ENCODE results near the gene POLN.

Gene POLN

GRCh38 chr4:2104556-2105345, 137.2 kb downstream of the POLN start:
- Histone ChIP-seq H3K27ac (ENCODE audit: low read depth, low read length) (no peak overlapping the region), H3K36me3 (ENCODE audit: control insufficient read depth, insufficient read depth, low read length) (no peaks in the 10 kb centered on the region), H3K4me1 (ENCODE audit: control insufficient read depth, insufficient read depth, low read length) (no peaks in the 10 kb centered on the region), H3K27me3 (ENCODE audit: control insufficient read depth, insufficient read depth, low read length) (no peaks in the 10 kb centered on the region), H3K9ac (ENCODE audit: low read length) (no peak overlapping the region), H3K4me3 (ENCODE audit: low read length) (no peak overlapping the region)

DNA sequence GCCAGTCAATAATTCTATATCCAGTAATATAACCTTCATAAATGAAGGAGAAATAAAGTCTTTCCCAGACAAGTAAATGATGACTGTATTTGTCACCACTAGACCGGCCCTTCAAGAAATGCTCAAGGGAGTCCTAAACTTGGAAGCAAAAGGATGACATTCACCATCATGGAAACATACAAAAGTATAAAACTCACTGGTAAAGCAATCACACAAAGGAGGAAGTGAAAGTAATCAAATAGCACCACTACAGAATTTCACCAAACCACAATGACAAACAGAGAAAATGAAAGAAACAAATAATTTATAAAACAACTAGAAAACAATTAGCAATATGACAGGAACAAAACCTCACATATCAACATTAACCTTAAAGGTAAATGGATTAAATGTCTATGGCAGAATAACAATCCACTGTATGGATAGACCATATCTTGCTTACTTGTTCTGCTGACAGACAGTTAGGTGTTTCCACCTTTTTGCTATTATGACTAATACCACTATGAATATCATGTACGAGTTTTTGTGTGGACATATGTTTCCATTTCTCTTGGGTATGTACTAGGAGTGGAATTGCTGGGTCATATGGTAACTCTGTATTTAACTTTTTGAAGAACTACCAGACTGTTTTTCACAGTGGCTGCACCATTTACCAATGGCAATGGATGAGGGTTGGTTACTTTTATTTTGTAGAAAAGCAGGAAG, 137.9 kb downstream of the POLN start:
- H3K9ac ChIP-seq (ENCODE audit: low read length): no peak overlapping the region
- H3K36me3 ChIP-seq (ENCODE audit: control insufficient read depth, insufficient read depth, low read length): no peaks in the 10 kb centered on the region
- no peak overlapping the region for H3K27ac ChIP-seq (ENCODE audit: low read depth, low read length)
- no peaks in the 10 kb centered on the region for H3K4me1 ChIP-seq (ENCODE audit: control insufficient read depth, insufficient read depth, low read length)
- no peak overlapping the region for H3K4me3 ChIP-seq (ENCODE audit: low read length)
- no peaks in the 10 kb centered on the region for H3K27me3 ChIP-seq (ENCODE audit: control insufficient read depth, insufficient read depth, low read length)

- Histone ChIP-seq H3K9ac (ENCODE audit: low read length) (no peak overlapping the region), H3K4me3 (ENCODE audit: low read length) (no peak overlapping the region), H3K27me3 (ENCODE audit: control insufficient read depth, insufficient read depth, low read length) (no peaks in the 10 kb centered on the region), H3K4me1 (ENCODE audit: control insufficient read depth, insufficient read depth, low read length) (no peaks in the 10 kb centered on the region), H3K27ac (ENCODE audit: low read depth, low read length) (no peak overlapping the region), H3K36me3 (ENCODE audit: control insufficient read depth, insufficient read depth, low read length) (no peaks in the 10 kb centered on the region)
Observed at GRCh38 chr4:2103127-2103842, 138.6 kb downstream of the POLN start.

DNA sequence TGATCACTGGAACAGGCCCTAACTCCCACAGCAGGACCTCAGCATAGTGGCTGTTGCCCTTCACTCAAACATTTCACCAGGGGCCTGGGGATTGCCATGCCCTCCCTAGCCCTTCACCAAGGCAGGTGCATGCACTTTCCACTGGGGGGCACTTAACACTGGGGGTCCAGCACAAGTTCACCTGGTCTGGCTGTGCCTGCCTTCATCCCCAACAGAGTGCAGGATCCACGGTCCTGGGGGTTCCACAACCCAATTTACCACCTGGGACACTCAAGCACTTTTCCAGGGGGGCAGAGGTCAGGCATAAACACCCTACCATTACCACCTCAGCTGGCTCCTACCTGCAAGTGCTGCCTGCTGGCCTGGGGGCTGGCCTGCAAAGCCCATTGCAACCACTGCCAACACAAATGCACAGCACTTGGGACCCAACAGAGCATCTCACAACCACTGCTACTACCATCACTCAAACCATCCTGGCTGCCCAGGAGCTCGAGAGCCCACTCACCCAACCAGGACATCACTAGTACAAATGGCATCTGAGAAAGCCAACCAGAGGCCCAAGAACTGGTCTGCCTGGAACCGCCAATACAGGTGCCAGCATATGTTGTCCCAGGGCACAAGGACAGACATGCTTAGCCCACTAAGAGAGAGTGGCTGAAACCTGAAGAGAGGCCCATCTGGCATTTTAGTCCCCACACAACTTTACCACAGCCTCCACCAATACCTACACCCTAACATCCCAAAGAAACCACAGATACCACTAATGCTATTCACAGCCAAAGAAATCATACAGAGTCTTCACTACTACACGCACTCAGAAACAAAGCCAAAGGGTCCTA, 139.7 kb downstream of the POLN start:
- no peaks in the 10 kb centered on the region for H3K36me3 ChIP-seq (ENCODE audit: control insufficient read depth, insufficient read depth, low read length)

GRCh38 chr4:2101346-2102044, 140.4 kb downstream of the POLN start:
- no peaks in the 10 kb centered on the region for H3K36me3 ChIP-seq (ENCODE audit: control insufficient read depth, insufficient read depth, low read length)
- no peaks in the 10 kb centered on the region for H3K27me3 ChIP-seq (ENCODE audit: control insufficient read depth, insufficient read depth, low read length)
- H3K4me3 ChIP-seq (ENCODE audit: low read length): no peak overlapping the region
- H3K9ac ChIP-seq (ENCODE audit: low read length): no peak overlapping the region
- H3K4me1 ChIP-seq (ENCODE audit: control insufficient read depth, insufficient read depth, low read length): no peaks in the 10 kb centered on the region
- no peak overlapping the region for H3K27ac ChIP-seq (ENCODE audit: low read depth, low read length)

More for the DNA sequence above, 139.7 kb downstream of the POLN start:
- no peak overlapping the region for H3K4me3 ChIP-seq (ENCODE audit: low read length)
- no peak overlapping the region for H3K9ac ChIP-seq (ENCODE audit: low read length)
- no peak overlapping the region for H3K27ac ChIP-seq (ENCODE audit: low read depth, low read length)
- no peaks in the 10 kb centered on the region for H3K4me1 ChIP-seq (ENCODE audit: control insufficient read depth, insufficient read depth, low read length)
- H3K27me3 ChIP-seq (ENCODE audit: control insufficient read depth, insufficient read depth, low read length): no peaks in the 10 kb centered on the region

GRCh38 chr4:2096073-2096609, 145.8 kb downstream of the POLN start:
- Histone ChIP-seq H3K27ac (ENCODE audit: low read depth, low read length) (no peak overlapping the region), H3K27me3 (ENCODE audit: control insufficient read depth, insufficient read depth, low read length) (no peaks in the 10 kb centered on the region), H3K4me1 (ENCODE audit: control insufficient read depth, insufficient read depth, low read length) (no peaks in the 10 kb centered on the region), H3K4me3 (ENCODE audit: low read length) (no peak overlapping the region), H3K9ac (ENCODE audit: low read length) (no peak overlapping the region), H3K36me3 (ENCODE audit: control insufficient read depth, insufficient read depth, low read length) (no peaks in the 10 kb centered on the region)

DNA sequence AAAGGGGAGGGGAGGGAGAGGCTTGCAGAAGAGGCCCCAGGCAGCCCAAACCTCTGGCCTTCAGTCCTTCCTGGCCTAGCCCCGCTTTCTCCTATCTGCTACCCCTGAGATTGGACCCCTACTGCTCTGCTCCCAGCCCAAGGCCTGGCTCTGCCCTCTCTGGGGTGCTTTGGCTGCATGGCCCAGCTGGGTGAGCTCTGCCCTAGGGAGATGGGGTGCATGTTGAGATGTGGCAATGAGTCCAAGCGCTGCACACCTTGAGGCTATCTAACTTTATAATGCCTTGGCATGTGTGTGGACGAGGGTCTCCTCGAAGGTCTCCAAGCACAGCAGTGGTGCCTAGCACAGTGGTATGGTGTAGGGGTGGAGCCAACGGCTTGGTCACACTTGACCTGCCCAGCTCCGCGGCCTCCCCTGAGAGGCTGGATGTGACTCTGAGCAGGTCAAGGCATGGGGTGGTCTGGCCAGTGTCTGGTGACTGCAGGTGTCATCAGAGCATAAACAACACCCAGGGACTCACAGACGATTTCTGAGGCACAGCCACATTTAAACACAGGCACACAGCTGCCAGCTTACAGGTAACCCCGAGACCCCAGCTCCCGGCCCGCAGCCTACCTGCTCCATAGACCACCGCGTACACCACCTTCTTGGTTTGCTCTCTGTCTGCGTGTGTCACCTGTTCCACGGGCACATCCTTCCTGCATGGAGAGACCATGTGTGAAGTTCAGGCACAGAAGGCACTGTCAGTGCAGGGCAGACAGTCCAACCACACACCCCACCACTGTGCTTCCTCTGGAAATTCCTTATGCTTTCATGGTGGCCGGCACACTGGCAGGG, 146.5 kb downstream of the POLN start:
- Histone ChIP-seq H3K9ac (ENCODE audit: low read length) (no peak overlapping the region), H3K4me3 (ENCODE audit: low read length) (no peak overlapping the region), H3K27me3 (ENCODE audit: control insufficient read depth, insufficient read depth, low read length) (no peaks in the 10 kb centered on the region), H3K36me3 (ENCODE audit: control insufficient read depth, insufficient read depth, low read length) (no peaks in the 10 kb centered on the region), H3K27ac (ENCODE audit: low read depth, low read length) (no peak overlapping the region), H3K4me1 (ENCODE audit: control insufficient read depth, insufficient read depth, low read length) (no peaks in the 10 kb centered on the region)

- H3K27ac ChIP-seq (ENCODE audit: low read depth, low read length): no peak overlapping the region
- no peaks in the 10 kb centered on the region for H3K4me1 ChIP-seq (ENCODE audit: control insufficient read depth, insufficient read depth, low read length)
- H3K9ac ChIP-seq (ENCODE audit: low read length): no peak overlapping the region
- no peak overlapping the region for H3K4me3 ChIP-seq (ENCODE audit: low read length)
- H3K36me3 ChIP-seq (ENCODE audit: control insufficient read depth, insufficient read depth, low read length): no peaks in the 10 kb centered on the region
- no peaks in the 10 kb centered on the region for H3K27me3 ChIP-seq (ENCODE audit: control insufficient read depth, insufficient read depth, low read length)
Observed at GRCh38 chr4:2094545-2094944, 147.4 kb downstream of the POLN start.

DNA sequence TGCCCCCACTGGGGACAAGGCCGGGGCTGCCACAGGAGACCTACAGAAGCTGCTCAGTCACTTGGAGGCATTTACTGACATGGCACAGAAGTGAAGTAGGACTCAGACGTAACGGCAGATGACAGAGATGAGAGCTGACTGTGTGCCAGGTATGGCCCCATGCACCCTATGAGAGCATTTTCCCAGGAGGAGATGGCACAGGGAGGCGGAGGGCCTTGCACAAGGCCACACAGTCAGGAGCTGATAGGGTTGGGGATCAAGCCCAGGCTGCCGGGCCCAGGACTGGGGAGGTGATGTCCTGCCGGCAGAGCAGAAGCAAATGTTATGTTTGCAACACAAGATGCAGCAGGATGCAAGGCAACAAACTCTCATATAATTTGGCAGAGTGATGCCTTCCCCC, 148.7 kb downstream of the POLN start:
- H3K4me1 ChIP-seq (ENCODE audit: control insufficient read depth, insufficient read depth, low read length): no peaks in the 10 kb centered on the region
- no peak overlapping the region for H3K4me3 ChIP-seq (ENCODE audit: low read length)
- no peaks in the 10 kb centered on the region for H3K36me3 ChIP-seq (ENCODE audit: control insufficient read depth, insufficient read depth, low read length)
- H3K9ac ChIP-seq (ENCODE audit: low read length): no peak overlapping the region
- H3K27me3 ChIP-seq (ENCODE audit: control insufficient read depth, insufficient read depth, low read length): no peaks in the 10 kb centered on the region
- H3K27ac ChIP-seq (ENCODE audit: low read depth, low read length): no peak overlapping the region

DNA sequence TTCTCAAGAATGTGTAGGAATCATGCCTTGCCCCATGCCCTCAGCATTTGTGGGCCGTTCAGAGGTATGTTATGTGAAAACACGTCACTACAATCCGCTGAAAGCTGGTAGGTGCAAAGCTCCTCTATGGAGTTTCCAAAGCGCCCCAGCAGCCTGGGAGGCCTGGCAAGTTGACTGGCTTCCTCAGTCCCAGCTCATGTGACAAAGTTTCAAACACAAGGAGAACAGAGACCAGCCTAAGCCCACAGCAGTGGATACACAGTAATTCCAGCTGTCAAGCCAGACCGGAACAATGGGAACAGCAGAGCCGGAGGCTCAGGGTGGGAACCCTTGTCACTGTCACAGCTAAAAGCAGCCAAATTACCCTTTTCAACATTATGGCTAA, 149.3 kb downstream of the POLN start:
- Histone ChIP-seq H3K27ac (ENCODE audit: low read depth, low read length) (no peak overlapping the region), H3K9ac (ENCODE audit: low read length) (no peak overlapping the region), H3K36me3 (ENCODE audit: control insufficient read depth, insufficient read depth, low read length) (no peaks in the 10 kb centered on the region), H3K4me1 (ENCODE audit: control insufficient read depth, insufficient read depth, low read length) (no peaks in the 10 kb centered on the region), H3K4me3 (ENCODE audit: low read length) (no peak overlapping the region), H3K27me3 (ENCODE audit: control insufficient read depth, insufficient read depth, low read length) (no peaks in the 10 kb centered on the region)
